Neural cell (in vitro differentiated cells): ENCODE measurements around the gene PTX4.

Source experiments
- EZH2 ChIP-seq: fragments of 200-600, 300-800 bp; shearing (Covaris generic), sonication (generic); IDR thresholded peaks from 2 replicates; pipeline ENCODE4 v1.6.1; 2014; ENCODE audit warnings: antibody characterized with exemption, low read length, borderline replicate concordance, mild to moderate bottlenecking; ENCODE audit not compliant: insufficient read depth, poor library complexity, severe bottlenecking
- MXI1 ChIP-seq: fragments of 450-650 bp; conservative IDR thresholded peaks from 2 replicates; pipeline ENCODE4 v1.6.1; 2014; ENCODE audit warnings: antibody characterized with exemption, mild to moderate bottlenecking; ENCODE audit not compliant: poor library complexity, severe bottlenecking
- POLR2AphosphoS5 ChIP-seq: IDR thresholded peaks from 2 replicates; pipeline ENCODE4 v1.6.1; 2012
- TAF1 ChIP-seq: IDR thresholded peaks from 2 replicates; pipeline ENCODE4 v1.6.1; 2012; ENCODE audit warnings: low read depth
- TF ChIP-seq, protein P1 (sequence below): fragments of 450-650 bp; IDR thresholded peaks from 2 replicates; pipeline ENCODE4 v1.5.1; 2014; ENCODE audit warnings: antibody characterized with exemption, mild to moderate bottlenecking, moderate library complexity; ENCODE audit not compliant: poor library complexity, severe bottlenecking
- TF ChIP-seq, protein P2 (sequence below): IDR thresholded peaks from 2 replicates; pipeline ENCODE4 v1.6.1; 2012; ENCODE audit warnings: borderline replicate concordance

DNA sequence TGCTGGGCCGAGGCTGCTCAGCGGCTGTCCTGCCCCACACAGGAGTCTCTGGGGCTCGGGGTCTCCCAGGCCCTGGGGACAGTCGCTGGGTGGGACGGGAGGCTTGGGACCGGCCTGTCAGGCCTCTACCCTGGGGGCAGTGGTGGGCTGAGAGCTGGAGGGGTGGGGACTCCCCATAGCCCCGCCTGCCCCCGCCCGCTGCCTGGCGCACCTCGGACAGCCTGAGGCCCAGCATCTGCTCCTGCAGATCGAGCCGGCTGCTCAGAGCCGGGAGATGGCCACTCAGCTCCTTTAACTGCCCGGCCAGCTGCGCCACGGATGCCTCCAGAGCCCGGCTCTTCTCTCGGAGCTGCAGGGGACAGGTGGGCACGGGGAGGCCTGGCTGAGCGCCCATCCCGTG lies 51.1 kb downstream of the PTX4 start:
- TF ChIP-seq, protein P1, sequence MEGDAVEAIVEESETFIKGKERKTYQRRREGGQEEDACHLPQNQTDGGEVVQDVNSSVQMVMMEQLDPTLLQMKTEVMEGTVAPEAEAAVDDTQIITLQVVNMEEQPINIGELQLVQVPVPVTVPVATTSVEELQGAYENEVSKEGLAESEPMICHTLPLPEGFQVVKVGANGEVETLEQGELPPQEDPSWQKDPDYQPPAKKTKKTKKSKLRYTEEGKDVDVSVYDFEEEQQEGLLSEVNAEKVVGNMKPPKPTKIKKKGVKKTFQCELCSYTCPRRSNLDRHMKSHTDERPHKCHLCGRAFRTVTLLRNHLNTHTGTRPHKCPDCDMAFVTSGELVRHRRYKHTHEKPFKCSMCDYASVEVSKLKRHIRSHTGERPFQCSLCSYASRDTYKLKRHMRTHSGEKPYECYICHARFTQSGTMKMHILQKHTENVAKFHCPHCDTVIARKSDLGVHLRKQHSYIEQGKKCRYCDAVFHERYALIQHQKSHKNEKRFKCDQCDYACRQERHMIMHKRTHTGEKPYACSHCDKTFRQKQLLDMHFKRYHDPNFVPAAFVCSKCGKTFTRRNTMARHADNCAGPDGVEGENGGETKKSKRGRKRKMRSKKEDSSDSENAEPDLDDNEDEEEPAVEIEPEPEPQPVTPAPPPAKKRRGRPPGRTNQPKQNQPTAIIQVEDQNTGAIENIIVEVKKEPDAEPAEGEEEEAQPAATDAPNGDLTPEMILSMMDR, result no peak
- TF ChIP-seq EZH2 (no peak), MXI1 (no peak), TAF1 (no peak), POLR2AphosphoS5 (no peak)
- TF ChIP-seq, protein P2, sequence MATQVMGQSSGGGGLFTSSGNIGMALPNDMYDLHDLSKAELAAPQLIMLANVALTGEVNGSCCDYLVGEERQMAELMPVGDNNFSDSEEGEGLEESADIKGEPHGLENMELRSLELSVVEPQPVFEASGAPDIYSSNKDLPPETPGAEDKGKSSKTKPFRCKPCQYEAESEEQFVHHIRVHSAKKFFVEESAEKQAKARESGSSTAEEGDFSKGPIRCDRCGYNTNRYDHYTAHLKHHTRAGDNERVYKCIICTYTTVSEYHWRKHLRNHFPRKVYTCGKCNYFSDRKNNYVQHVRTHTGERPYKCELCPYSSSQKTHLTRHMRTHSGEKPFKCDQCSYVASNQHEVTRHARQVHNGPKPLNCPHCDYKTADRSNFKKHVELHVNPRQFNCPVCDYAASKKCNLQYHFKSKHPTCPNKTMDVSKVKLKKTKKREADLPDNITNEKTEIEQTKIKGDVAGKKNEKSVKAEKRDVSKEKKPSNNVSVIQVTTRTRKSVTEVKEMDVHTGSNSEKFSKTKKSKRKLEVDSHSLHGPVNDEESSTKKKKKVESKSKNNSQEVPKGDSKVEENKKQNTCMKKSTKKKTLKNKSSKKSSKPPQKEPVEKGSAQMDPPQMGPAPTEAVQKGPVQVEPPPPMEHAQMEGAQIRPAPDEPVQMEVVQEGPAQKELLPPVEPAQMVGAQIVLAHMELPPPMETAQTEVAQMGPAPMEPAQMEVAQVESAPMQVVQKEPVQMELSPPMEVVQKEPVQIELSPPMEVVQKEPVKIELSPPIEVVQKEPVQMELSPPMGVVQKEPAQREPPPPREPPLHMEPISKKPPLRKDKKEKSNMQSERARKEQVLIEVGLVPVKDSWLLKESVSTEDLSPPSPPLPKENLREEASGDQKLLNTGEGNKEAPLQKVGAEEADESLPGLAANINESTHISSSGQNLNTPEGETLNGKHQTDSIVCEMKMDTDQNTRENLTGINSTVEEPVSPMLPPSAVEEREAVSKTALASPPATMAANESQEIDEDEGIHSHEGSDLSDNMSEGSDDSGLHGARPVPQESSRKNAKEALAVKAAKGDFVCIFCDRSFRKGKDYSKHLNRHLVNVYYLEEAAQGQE, result no peak
